ENCODE data around the gene NOM1.

- no peak for TF ChIP-seq CTCF (IDR thresholded peaks at IDR 0.05)
- no peak for TF ChIP-seq POLR2A (IDR thresholded peaks at IDR 0.05)
Measured at GRCh38 chr7:156968183-156968582, 18.7 kb downstream of the NOM1 start.
